ENCODE data around the gene TGFBR1. TPM values are rescaled to one million over a fixed set of nuclear protein-coding genes. Genes with fewer than 3 reads are reported as not detected.

The TGFBR1 gene
- total RNA-seq, 1 experiment from 2014 or later: 31.8 TPM

DNA sequence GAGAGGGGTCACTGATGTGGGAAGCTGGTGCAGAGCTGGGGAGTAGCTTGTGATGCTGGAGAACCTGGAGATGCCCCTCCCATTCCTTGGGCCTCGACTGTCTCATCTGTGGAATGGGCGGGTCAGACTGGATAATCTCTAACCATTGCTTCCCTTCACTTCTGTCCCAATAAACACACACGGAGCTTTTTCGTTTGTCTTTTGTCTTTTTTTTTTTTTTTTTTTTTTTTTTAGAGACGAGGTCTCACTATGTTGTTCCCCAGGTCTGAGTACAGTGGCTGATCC, 80.4 kb downstream of the TGFBR1 start:
- no peak for DNase-seq
- H3K27me3 ChIP-seq (replicated peaks; ENCODE audit: control insufficient read depth, insufficient read depth, low read length): no peaks in the 10 kb centered on the region
- intact Hi-C loops (cut with micrococcal nuclease; ENCODE audit: unreplicated experiment): loop anchor here (10.0 kb wide), 1 partner anchor 1410 kb away; no protein-coding TSS in a partner anchor
- H3K4me3 ChIP-seq (ENCODE audit: low read depth, low read length): no peak overlapping the region
- Mint-ChIP-seq H3K9me3 (ENCODE audit: unreplicated experiment) (no peaks in the 10 kb centered on the region), H3K4me1 (ENCODE audit: low read depth, unreplicated experiment) (peaks cover 4% of the 10 kb centered on the region), H3K27me3 (ENCODE audit: insufficient read depth, unreplicated experiment) (peaks cover 16% of the 10 kb centered on the region), H3K27ac (ENCODE audit: unreplicated experiment) (no peak overlapping the region), H3K4me3 (ENCODE audit: unreplicated experiment) (no peak overlapping the region), H3K36me3 (ENCODE audit: insufficient read depth, unreplicated experiment) (no peaks in the 10 kb centered on the region)
- no TSS peak for BruUV-seq (replicated peaks)
- no peaks in the 10 kb centered on the region for H3K9me3 ChIP-seq
- no peaks in the 10 kb centered on the region for H3K36me3 ChIP-seq (ENCODE audit: control insufficient read depth, insufficient read depth, low read length)
- no peak for TF ChIP-seq CTCF (IDR thresholded peaks at IDR 0.05; ENCODE audit: insufficient read depth in 1 of 2, low read depth in 1 of 2, low read length in 1 of 2, severe bottlenecking in 1 of 2, unreplicated experiment in 1 of 2)
- CTCF ChIA-PET: interaction anchor here (0.7 to 1.0 kb wide), 3 partner anchors 37 to 1141 kb away, joined by 3 to 4 read pairs (median 3); no protein-coding TSS in a partner anchor
- POLR2A ChIA-PET: interaction anchor here (0.6 kb wide), 1 partner anchor 258 kb away, joined by 8 read pairs; no protein-coding TSS in a partner anchor
- H3K4me1 ChIP-seq: peaks cover 7% of the 10 kb centered on the region

- H3K27me3 Mint-ChIP-seq (ENCODE audit: insufficient read depth, unreplicated experiment): peaks cover 16% of the 10 kb centered on the region
- no peaks in the 10 kb centered on the region for H3K9me3 Mint-ChIP-seq (ENCODE audit: unreplicated experiment)
- TF ChIP-seq CTCF (IDR thresholded peaks at IDR 0.05; ENCODE audit: insufficient read depth in 1 of 2, low read depth in 1 of 2, low read length in 1 of 2, severe bottlenecking in 1 of 2, unreplicated experiment in 1 of 2): no peak
- H3K36me3 Mint-ChIP-seq (ENCODE audit: insufficient read depth, unreplicated experiment): no peaks in the 10 kb centered on the region
- H3K27ac Mint-ChIP-seq (ENCODE audit: unreplicated experiment): no peak overlapping the region
- Histone ChIP-seq H3K4me1 (peaks cover 1% of the 10 kb centered on the region; the same call in 1 of the 2 replicates), H3K36me3 (ENCODE audit: control insufficient read depth, insufficient read depth, low read length) (no peaks in the 10 kb centered on the region), H3K9me3 (no peaks in the 10 kb centered on the region), H3K27me3 (replicated peaks; ENCODE audit: control insufficient read depth, insufficient read depth, low read length) (no peaks in the 10 kb centered on the region), H3K4me3 (ENCODE audit: low read depth, low read length) (no peak overlapping the region)
- no peak for DNase-seq
- BruUV-seq (replicated peaks): no TSS peak
- H3K4me1 Mint-ChIP-seq (ENCODE audit: low read depth, unreplicated experiment): no peaks in the 10 kb centered on the region
- H3K4me3 Mint-ChIP-seq (ENCODE audit: unreplicated experiment): no peak overlapping the region
- CTCF ChIA-PET: no interaction called here
- POLR2A ChIA-PET: no interaction called here
- intact Hi-C loops (cut with micrococcal nuclease; ENCODE audit: unreplicated experiment): loop anchor here (10.0 kb wide), 1 partner anchor 1409 kb away; no protein-coding TSS in a partner anchor
These were observed 81.0 kb downstream of the TGFBR1 start for GRCh38 chr9:99185934-99186333.

DNA sequence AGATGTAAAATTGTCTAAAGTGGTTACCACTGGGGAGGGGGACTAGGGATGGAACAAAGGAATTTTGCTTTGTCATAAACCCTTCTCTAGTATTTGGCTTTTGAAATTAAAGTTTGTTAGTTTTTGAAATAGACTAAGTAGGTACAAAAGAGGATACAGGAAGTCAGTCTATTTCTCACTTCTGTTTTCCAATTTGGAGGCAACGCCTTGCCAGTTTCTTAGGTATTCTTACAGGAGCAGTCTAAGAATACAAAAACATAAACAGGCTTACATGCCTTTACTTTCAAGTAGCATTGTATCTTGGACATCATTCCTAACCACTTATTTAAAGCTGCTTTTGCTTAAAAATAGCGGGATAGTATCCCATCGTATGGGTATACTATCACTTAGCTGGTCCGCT, 82.4 kb downstream of the TGFBR1 start:
- Mint-ChIP-seq H3K4me1 (ENCODE audit: low read depth, unreplicated experiment) (no peaks in the 10 kb centered on the region), H3K9me3 (ENCODE audit: unreplicated experiment) (no peaks in the 10 kb centered on the region), H3K27ac (ENCODE audit: unreplicated experiment) (no peak overlapping the region), H3K36me3 (ENCODE audit: insufficient read depth, unreplicated experiment) (no peaks in the 10 kb centered on the region), H3K27me3 (ENCODE audit: insufficient read depth, unreplicated experiment) (peaks cover 18% of the 10 kb centered on the region), H3K4me3 (ENCODE audit: unreplicated experiment) (no peak overlapping the region)
- BruUV-seq (replicated peaks): no TSS peak
- intact Hi-C loops (cut with micrococcal nuclease; ENCODE audit: unreplicated experiment): loop anchor here (10.0 kb wide), 1 partner anchor 1407 kb away; no protein-coding TSS in a partner anchor
- Histone ChIP-seq H3K4me1 (no peaks in the 10 kb centered on the region), H3K27me3 (replicated peaks; ENCODE audit: control insufficient read depth, insufficient read depth, low read length) (no peaks in the 10 kb centered on the region), H3K4me3 (ENCODE audit: low read depth, low read length) (no peak overlapping the region), H3K36me3 (ENCODE audit: control insufficient read depth, insufficient read depth, low read length) (no peaks in the 10 kb centered on the region), H3K9me3 (no peaks in the 10 kb centered on the region)
- POLR2A ChIA-PET: no interaction called here
- DNase-seq: no peak
- TF ChIP-seq CTCF (IDR thresholded peaks at IDR 0.05; ENCODE audit: insufficient read depth in 1 of 2, low read depth in 1 of 2, low read length in 1 of 2, severe bottlenecking in 1 of 2, unreplicated experiment in 1 of 2): no peak
- CTCF ChIA-PET: no interaction called here
